HG02981 (cell line): ENCODE results near the gene MRAP2.
"Not testable (repeated sequence)": the region's sequence is repeated elsewhere in the genome, so short reads cannot be mapped to it uniquely, and the experiment has no call there.

Source experiments
- ATAC-seq: cut with Tn5 transposase; IDR thresholded peaks from one replicate; pipeline ENCODE4 v1.9.1; 2021; ENCODE audit warnings: mild to moderate bottlenecking, moderate library complexity; ENCODE audit not compliant: unreplicated experiment

MRAP2 gene

GRCh38 chr6:84068873-84069272 is 35.3 kb downstream of the MRAP2 start:
- not testable (repeated sequence) for ATAC-seq

DNA sequence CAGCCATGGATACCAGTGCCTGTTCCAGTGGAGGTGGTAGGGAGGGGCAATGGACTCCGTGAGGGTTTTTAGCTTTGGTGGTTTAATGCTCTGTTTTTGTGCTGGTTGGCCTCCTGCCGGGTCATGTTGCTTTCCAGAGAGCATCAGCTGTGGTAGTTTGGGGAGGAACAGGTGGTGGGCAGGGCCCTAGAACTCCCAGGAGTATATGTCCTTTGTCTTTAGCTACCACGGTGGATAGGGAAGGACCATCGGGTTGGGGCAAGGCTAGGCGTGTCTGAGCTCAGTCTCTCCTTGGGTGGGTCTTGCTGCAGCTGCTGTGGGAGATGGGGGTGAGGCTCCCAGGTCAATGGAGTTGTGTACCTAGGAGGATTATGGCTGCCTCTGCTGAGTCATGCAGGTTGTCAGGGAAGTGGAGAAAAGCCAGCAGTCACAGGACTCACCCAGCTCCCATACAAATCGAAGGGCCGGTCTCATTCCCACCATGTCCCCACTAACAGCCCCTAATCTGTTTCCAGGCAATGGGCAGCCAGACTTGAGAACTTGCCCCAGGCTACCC is 38.9 kb downstream of the MRAP2 start:
- no peak for ATAC-seq

GRCh38 chr6:84074988-84075781 is 41.6 kb downstream of the MRAP2 start:
- ATAC-seq: no peak

DNA sequence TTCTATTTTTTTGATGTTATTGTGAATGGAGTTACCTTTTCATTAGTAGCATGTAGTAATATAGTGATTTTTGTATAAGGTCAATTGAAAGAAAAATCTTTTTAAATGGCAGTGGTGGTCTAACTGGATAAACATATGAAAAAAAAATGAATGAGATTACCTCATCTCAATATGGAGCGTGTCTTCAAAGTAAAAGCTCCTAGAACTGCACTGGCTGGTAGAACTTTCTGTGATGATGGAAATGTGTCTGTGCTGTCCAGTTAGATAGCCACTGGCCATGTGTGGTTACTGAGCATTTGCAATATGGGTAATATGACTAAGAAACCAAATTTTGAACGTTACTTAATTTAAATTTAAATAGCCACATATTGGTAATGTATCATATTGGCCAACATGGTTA is 44.1 kb downstream of the MRAP2 start:
- no peak for ATAC-seq

DNA sequence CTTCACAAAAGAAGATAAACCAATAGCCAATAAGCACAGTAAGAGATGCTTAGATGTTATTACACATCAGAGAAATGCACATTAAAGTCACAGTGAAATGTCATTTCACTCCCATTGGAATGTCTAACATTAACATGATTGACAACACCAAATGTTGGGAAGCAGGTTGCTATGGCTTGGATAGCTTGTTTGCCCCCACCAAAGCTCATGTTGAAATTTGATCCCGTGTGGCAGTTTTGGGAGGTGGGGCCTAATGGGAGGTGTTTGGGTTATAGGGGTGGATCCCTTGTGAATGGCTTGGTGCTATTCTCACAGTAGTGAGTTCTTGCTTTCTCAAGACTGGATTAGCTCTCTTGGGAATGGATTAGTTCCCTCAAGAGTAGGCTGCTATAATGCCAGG is 44.8 kb downstream of the MRAP2 start:
- no peak for ATAC-seq

- ATAC-seq: no peak
These were observed 47.6 kb downstream of the MRAP2 start for GRCh38 chr6:84081222-84081621.

DNA sequence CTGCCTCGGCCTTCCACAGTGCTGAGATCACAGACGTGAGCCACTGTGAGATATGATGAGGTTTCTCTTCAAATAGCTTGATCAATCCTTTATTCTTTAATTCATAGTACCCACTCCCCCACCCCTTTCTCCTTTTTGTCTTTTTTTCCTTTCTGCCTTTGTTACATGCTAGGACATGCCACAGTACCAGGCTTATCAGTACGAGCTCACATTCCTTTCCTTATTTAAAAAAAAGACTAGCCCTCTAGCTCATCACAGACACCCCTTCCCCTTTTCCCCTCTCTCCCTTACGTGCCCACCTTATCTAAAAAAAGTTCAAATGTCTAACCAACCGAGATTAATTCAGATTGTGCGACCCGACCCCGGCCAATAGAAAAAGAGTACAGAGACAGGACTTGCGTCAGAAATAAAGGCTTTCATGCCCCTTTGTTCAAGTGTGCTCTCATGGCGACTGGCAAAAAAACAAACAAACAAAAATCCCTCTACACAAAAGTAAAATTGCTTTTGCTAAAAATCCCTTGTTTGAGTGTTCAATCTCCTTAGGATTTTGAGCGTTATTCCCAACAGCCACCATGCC is 49.2 kb downstream of the MRAP2 start:
- no peak for ATAC-seq

GRCh38 chr6:84084705-84085104 is 51.1 kb downstream of the MRAP2 start:
- ATAC-seq: not testable (repeated sequence)

DNA sequence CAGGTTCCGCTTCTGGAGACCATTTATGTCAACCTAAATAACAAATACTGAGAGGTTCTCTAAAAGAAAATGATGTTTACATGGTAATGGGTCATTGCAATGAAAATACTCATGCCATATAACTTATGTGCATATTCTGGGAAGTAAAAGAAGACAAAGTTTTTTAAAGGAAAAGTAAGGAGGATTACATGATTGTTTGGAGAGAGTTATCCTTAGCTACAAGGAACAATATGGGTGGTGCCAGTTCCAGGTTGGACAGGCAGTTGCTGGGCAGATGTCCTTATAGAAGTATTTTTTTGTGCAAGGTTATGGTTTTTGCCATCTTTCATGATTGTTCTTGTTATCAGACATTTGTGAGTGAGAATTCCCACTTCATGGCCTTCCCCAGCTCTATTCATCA is 52.5 kb downstream of the MRAP2 start:
- no peak for ATAC-seq

DNA sequence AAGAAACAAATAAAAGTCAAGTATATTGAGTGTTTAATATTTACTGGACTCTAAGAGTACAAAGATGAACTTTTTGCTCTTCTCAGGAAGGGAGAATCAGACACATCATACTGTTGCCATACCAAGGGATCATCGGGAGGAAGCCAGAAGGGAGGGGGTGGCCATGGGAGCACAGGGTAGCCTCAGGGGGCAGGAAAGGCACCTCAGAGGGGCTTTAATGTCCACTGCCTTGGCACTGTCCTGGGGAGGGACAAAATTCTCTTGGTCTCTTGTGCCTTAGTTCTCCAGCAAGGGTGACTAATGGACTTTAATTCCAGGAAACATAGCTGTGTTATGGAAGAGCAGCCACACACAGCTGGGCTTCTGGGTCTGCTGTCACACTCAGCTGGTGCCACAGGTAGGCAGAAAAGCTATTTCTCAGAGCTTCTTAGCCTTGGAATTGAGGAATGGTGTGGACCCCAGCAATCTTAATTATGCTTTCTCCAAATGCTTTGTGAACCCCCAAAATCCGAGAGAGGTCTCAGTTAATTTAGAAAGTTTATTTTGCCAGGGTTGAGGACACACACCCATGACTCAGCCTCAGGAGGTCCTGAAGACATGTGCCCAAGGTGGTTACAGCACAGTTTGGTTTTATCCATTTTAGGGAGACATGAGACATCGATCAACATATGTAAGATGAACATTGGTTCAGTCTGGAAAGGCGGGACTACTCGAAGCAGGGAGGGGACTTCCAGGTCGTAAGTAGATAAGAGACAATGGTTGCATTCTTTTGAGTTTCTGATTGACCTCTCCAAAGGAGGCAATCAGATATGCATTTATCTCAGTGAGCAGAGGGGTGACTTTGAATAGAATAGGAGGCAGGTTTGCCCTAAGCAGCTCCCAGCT is 53.2 kb downstream of the MRAP2 start:
- ATAC-seq: no peak

- no peak for ATAC-seq
These were observed 55.5 kb downstream of the MRAP2 start for GRCh38 chr6:84089081-84089480.

DNA sequence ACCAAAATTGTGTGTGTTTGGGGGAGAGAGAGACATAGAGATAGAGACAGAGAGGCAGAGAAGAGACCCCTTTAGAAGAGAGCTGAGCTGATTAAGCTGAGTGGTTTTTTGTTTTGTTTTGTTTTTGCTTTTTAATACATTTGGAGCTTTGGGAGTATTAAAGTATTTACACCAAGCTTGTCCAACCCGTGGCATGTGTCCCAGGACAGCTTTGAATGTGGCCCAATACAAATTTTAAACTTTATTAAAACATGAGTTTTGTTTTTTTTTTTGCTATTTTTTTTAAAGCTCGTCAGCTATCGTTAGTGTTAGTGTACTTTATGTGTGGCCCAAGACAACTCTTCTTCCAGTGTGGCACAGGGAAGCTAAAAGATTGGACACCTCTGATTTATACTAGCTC is 56.0 kb downstream of the MRAP2 start:
- no peak for ATAC-seq

DNA sequence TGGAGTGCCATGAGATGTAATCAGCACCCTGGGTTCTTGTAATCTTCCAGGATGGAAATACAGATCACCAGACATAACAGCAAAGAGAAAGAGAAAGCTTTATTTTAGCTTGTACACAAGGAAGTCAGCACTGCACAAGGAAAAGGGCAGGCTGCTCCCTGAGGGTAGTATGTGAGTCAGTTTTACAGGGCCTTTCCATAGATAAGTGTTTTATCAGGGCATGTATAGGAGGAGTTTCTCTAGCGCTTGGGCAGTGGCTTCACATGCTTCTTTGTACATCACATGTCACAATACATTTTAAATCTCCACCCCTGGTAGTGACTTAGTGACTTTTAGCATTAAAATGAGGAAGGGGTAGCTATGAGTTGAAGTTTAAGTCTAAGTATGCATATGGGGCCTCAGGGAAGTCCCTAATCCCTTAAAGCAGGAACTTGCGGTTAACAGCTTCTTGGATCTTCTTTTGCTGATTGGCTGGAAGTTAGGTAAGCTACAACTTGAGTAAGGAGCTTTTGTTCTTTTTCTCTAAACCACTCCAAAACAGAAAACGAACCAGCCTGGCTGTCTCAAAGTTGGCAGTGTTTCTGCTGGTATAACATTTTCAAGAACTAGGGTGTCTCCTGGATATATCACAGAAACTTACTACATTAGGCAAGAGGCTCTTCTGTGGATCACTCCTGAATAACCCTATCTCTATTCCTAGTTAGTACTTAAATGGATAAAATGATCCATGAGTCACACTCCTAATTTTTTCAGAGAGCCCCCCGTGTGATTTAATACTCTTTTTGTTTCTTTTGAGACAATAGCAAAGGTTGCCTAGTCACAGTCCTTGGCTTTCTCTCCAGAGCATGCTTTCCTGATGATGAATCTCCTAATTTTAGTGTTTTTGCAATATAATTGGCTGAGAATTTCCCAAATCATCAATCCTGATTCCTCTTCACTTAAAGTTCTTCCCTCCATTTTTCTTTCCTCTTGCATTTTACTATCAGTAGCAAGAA is 60.2 kb downstream of the MRAP2 start:
- no peak for ATAC-seq

DNA sequence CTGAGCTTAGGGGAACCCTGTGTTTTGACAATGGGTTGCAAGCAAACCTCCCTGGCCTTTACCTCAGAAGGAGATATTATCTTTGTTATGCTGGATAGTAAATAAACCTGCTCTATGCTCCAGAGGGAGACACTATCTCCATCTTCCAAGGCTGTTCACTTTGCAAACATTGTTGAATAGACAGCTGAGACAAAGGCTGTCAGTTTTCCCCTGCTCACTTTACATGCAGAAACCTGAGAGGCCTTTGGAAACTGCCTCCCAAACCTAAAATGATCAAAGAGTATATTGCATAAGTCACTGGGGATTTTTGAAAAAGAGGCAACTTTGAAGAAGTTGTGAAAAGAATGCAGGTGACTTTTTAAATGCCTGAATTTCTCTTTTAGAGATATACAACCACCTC is 61.6 kb downstream of the MRAP2 start:
- no peak for ATAC-seq

GRCh38 chr6:84103029-84103428 is 69.5 kb downstream of the MRAP2 start:
- ATAC-seq: no peak

GRCh38 chr6:84105215-84105924 is 71.8 kb downstream of the MRAP2 start:
- not testable (repeated sequence) for ATAC-seq

GRCh38 chr6:84107495-84107894 is 73.9 kb downstream of the MRAP2 start:
- ATAC-seq: no peak

GRCh38 chr6:84111351-84111750 is 77.8 kb downstream of the MRAP2 start:
- not testable (repeated sequence) for ATAC-seq

DNA sequence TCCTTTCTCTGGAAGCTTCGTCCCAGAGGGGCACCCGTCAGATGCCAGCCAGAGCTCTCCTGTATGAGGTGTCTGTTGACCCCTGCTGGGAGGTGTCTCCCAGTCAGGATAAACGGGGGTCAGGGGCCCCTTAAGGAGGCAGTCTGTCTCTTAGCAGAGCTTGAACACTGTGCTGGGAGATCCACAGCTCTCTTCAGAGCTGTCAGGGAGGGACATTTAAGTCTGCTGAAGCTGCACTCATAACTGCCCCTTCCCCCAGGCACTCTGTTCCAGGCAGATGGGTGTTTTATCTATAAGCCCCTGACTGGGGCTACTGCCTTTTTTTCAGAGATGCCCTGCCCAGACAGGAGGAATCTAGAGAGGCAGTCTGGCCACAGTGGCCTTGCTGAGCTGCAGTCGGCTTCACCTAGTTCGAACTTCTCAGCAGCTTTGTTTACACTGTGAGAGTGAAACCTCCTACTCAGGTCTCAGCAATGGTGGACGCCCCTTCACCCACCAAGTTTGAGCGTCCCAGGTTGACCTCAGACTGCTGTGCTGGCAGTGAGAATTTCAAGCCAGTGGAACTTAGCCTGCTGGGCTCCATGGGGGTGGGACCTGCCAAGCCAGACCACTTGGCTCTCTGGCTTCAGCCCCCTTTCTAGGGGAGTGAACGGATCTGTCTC is 81.5 kb downstream of the MRAP2 start:
- ATAC-seq: not testable (repeated sequence)
